SK-N-MC (cell line): Measurements from ENCODE around the gene FAM89B.
"Not testable (repeated sequence)": the region's sequence is repeated elsewhere in the genome, so short reads cannot be mapped to it uniquely, and the experiment has no call there.

Experiments used
- DNase-seq: peaks from one replicate; pipeline ENCODE4 v3.0.0-alpha.2; 2011; ENCODE audit warnings: low read depth, low spot score
- H3K27ac ChIP-seq: fragments of 200-600 bp; sonication (generic); 2 replicates; pipeline ENCODE4 v1.5.1; 2016; ENCODE audit warnings: mixed run types
- H3K36me3 ChIP-seq: fragments of 200-600 bp; sonication (generic); 2 replicates; pipeline ENCODE4 v1.6.1; 2017; ENCODE audit warnings: antibody characterized with exemption, low read length, mixed read lengths; ENCODE audit not compliant: insufficient read depth
- H3K4me3 ChIP-seq: fragments of 200-600 bp; sonication (generic); 2 replicates; pipeline ENCODE4 v1.5.1; 2016
- H3K9ac ChIP-seq: fragments of 200-600 bp; sonication (generic); 2 replicates; pipeline ENCODE4 v1.8.0; 2017; ENCODE audit warnings: mixed run types, mixed read lengths; ENCODE audit not compliant: insufficient read length
- H3K9me3 ChIP-seq: fragments of 200-600 bp; sonication (generic); 2 replicates; pipeline ENCODE4 v1.6.1; 2017; ENCODE audit warnings: low read depth, mild to moderate bottlenecking, antibody characterized with exemption, low read length, moderate library complexity, mixed read lengths
- EZH2 ChIP-seq: fragments of 200-600 bp; sonication (generic); IDR thresholded peaks from one replicate; pipeline ENCODE4 v1.6.1; 2017; ENCODE audit warnings: antibody characterized with exemption
- FOXP2 ChIP-seq: optimal IDR thresholded peaks from 2 replicates; pipeline ENCODE3; 2011; ENCODE audit warnings: mild to moderate bottlenecking, moderate library complexity; ENCODE audit not compliant: insufficient read depth; ENCODE audit errors: extremely low read length, control extremely low read depth
- POLR2AphosphoS5 ChIP-seq: IDR thresholded peaks from 2 replicates; pipeline ENCODE4 v1.6.1; 2012; ENCODE audit warnings: mild to moderate bottlenecking, low read depth, low read length, borderline replicate concordance

The FAM89B gene

DNA sequence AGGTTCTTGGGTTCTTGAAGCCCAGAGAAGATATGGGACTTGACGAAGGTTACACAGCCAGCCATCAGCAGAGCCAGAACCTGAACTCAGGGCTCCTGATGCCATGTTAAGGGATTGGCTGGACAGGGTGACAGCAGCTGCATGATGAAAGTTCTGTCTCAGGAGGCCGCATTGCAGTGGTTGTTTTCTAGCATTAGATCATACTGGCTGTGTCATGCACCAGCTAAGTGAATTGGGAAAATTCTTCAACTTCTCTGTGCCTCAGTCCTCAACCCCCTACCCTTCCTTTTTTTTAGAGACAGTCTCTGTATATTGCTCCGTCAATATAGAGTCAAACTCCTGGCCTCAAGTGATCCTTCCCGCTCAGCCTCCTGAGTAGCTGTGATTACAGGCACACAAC is 8.7 kb upstream of the FAM89B start:
- no peak overlapping the region for H3K27ac ChIP-seq
- TF ChIP-seq EZH2: no peak
- TF ChIP-seq POLR2AphosphoS5: no peak
- no peak for TF ChIP-seq FOXP2
- peaks cover 2% of the 10 kb centered on the region; the same call in 1 of the 2 replicates for H3K36me3 ChIP-seq
- H3K4me3 ChIP-seq: no peak overlapping the region
- no peak overlapping the region for H3K9ac ChIP-seq
- DNase-seq: no peak
- H3K9me3 ChIP-seq: no peaks in the 10 kb centered on the region

DNA sequence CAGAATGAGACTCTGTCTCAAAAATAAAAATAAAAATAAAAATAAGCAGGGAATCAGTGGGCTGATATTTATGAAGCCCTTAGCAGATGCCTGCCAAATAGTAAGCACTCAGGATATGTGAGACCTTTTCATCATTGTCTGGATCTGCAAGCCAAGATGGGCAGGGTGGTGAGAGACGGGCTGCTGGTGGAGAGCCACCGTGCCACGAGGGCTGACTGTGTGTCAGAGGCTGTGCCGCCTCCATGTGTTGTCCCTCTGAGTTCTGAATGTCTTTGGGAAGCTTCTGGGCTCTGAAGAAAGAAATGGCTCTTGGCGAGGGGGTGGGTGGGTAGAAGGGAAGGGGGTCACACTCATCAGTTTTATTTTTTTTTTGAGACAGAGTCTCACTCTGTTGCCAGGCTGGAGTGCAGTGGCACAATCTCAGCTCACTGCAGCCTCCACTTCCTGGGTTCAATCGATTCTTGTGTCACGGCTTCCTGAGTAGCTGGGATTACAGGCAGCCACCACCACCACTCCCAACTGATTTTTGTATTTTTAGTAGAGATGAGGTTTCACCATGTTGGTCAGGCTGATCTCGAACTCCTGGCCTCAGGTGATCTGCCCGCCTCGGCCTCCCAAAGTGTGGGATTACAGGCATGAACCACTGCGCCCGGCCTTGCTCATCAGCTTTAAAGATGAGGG is 7.3 kb upstream of the FAM89B start:
- H3K9ac ChIP-seq, H3K36me3 ChIP-seq, H3K4me3 ChIP-seq, DNase-seq, H3K9me3 ChIP-seq, H3K27ac ChIP-seq: not testable (repeated sequence)

DNA sequence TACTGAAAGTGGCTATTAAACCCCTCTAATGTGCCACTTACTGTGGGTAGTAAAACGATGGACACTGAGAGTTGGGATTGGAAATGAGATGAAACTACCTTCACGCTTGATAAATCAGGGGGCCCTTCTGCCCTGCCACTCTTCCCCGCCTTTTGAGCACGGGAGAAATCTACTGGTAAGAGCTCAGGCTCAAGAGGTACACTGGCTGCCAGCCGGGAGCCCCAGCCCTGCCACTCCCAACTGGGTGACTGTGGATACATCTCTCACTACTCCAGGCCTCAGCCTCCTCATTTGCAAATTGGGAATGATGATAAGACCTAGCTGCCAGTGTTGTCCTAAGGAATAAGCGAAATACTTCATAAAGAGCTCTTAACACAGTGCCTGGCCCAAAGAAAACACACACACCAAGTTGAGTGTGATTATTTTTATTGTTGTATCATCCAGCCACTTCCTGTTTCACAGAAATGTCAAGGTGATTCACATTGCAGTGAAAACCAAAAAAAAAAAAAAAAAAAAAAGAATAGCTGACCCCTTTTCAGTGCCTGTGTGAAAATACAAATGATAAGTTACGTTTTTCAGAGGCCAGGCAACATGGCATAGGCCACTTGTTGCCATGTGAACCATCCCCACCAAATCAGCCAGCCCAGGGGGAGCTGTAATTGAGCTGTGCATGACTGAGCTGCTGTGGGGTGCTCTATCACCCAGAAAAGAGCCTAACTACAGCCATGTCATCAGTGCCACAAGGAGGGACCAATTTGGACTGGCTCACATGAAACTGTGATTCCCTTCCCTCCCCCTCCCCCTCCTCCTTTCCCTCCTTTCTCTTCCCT is 6.5 kb upstream of the FAM89B start:
- DNase-seq: no peak
- Histone ChIP-seq H3K9ac (no peak overlapping the region), H3K27ac (no peak overlapping the region), H3K36me3 (peaks cover 4% of the 10 kb centered on the region; the same call in 1 of the 2 replicates), H3K4me3 (no peak overlapping the region), H3K9me3 (no peaks in the 10 kb centered on the region)
- TF ChIP-seq POLR2AphosphoS5 (no peak), FOXP2 (no peak)

DNA sequence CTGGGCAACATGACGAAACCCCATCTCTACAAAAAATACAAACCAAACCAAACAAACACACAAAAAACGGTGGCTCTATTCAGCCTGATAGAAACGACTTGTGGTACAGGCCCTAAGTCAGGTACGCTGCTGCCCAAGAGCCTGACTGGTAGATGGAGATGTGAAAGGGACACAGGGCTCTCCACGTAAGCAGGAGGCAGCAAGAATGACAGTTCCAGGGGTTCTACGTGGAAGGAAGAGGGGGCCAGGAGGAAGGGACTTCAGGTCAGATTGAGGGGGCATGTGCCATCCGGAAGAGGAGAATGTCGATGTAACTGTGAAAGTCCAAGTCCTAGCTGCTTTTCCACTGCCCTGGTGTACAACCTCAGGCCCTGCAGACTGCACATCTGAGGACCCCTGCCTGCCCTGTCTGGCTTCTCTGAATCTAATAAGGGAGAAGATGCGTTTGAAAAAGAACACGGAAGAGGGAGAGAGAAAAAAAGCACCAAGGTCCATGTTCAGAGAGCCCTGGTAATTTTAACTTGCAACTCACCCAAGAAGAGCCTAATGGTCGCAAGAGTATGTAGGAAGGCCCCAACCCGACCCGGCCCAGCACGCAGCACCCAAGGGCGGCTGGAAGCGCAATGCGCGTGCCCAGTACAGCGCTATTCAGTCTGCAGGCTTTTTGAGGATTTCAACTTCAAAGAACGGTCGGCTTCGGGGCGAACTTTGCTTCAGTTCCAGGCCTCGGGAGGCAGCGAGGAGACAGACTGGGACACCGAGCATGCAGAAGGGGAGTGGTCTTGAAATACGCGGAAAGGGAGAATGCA is 3.0 kb upstream of the FAM89B start:
- H3K9ac ChIP-seq: peak overlapping the region; percentile 95
- TF ChIP-seq EZH2: no peak
- 0 out of 2 replicates have a peak, but pooled peaks have one; percentile 57 for TF ChIP-seq POLR2AphosphoS5
- H3K27ac ChIP-seq: peak overlapping the region; percentile 92
- H3K36me3 ChIP-seq: peaks cover 4% of the 10 kb centered on the region; the same call in 1 of the 2 replicates
- DNase-seq: no peak
- H3K4me3 ChIP-seq: peak overlapping the region; percentile 98
- H3K9me3 ChIP-seq: no peaks in the 10 kb centered on the region

DNA sequence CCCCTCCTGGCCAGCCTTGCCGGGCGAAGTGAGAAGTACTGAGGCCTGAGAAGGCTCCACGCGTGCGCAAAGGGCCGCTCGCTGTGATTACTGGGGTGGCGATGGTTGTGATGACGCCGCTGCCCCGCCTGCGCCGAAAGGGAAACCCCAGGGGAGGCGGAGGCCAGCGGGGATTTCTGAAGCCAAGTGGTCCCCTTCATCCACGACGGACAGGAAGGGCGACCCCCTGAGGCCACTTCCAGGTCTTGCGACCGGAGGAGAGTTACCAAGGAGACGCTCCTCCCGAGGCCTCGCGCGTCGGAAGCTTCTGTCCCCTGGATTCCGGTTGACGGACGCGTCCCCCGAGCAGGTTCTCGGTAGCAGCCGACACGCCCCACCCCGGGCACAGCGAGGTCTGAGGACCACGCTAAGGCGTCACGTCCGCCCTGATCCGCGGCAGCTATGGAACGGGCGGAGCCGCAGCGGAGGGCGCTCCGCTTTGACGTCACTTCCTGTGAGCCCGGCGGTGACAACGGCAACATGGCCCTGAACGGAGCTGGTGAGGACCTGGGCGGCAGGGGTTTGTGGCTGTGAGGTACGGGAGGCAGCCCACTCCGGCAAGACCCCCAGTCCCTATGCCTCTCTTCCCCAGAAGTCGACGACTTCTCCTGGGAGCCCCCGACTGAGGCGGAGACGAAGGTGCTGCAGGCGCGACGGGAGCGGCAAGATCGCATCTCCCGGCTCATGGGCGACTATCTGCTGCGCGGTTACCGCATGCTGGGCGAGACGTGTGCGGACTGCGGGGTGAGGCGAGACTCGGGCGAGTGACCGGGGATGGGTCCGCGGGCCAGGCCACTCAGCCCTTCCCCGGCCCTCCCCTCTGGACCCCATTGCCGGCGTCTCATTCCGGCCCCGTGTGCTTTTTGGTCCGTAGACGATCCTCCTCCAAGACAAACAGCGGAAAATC is 2.1 kb upstream of the FAM89B start, which contains the start of gene ZNRD2:
TSS of gene ZNRD2 (plus strand) at position 505 of the 946 bp plus-strand sequence. CDS start at position 520, 15 bp downstream.
- Histone ChIP-seq H3K9me3 (no peaks in the 10 kb centered on the region), H3K27ac (peak within 1 kb of the TSS; percentile 92), H3K4me3 (peak within 1 kb of the TSS; percentile 98), H3K9ac (peak within 1 kb of the TSS; percentile 95), H3K36me3 (peaks cover 4% of the 10 kb centered on the region; the same call in 1 of the 2 replicates)
- peak; percentile 86 for TF ChIP-seq FOXP2
- TF ChIP-seq POLR2AphosphoS5: peak; percentile 80
- no peak for TF ChIP-seq EZH2
- DNase-seq: peak; percentile 72

DNA sequence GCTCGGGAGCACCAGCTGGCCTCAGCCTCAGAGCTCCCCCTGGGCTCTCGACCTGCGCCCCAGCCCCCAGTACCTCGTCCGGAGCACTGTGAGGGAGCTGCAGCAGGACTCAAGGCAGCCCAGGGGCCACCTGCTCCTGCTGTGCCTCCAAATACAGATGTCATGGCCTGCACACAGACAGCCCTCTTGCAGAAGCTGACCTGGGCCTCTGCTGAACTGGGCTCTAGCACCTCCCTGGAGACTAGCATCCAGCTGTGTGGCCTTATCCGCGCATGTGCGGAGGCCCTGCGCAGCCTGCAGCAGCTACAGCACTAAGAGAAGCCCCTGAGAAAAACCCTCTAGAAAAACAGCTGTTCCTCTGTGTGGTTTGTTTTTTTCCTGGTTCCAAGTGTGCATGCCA is 918 bp upstream of the FAM89B start:
- TF ChIP-seq FOXP2 (no peak), EZH2 (no peak)
- Histone ChIP-seq H3K36me3 (peaks cover 4% of the 10 kb centered on the region; the same call in 1 of the 2 replicates), H3K9ac (no peak overlapping the region), H3K4me3 (peak overlapping the region; percentile 98), H3K27ac (no peak overlapping the region), H3K9me3 (no peaks in the 10 kb centered on the region)
- DNase-seq: no peak

DNA sequence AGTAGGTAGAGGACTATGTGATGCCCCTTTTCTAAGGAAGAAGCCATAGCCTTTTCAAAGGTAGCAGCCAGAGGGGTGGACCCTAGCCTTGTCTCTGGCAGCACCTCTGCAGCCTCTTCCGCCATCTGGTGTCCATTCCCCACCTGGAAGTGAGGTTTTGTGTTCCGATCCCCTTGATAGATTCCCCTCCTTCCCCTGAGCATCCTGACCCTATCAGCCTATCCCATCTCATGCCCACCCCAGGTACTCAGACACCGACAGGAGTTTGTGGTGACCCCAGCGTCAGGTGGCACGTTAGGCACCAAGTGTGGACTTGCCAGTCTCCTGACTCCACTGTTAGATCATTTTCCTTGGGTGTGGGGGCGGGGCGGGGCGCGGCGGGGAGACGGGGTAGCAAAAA is 398 bp upstream of the FAM89B start:
- 0 out of 2 replicates have a peak overlapping the region, but pooled peaks have one; percentile 30 for H3K27ac ChIP-seq
- H3K36me3 ChIP-seq: peaks cover 4% of the 10 kb centered on the region; the same call in 1 of the 2 replicates
- no peak overlapping the region for H3K9ac ChIP-seq
- TF ChIP-seq POLR2AphosphoS5 (no peak), FOXP2 (no peak), EZH2 (no peak)
- H3K4me3 ChIP-seq: peak overlapping the region; percentile 98
- no peak for DNase-seq
- no peaks in the 10 kb centered on the region for H3K9me3 ChIP-seq
